ENCODE measurements around the gene SEZ6L.

DNA sequence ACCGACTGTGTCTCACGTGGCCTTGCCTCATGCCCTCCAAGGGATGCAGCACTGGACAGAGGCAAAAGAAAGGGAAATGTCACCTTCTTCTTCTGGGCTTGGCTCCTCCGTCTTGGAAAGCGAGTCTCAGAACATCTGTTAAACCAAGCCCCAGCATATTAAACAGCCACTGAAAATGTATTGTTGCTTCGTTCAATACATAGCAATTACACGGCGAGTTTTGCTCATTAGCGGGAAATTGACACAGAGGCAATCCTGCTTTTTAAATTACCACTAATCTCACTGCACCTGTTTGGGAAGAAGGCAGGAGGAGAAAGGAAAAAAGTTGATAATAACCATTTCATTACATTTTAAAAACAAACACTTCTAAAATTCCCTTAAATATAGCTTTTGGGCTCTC is 72.1 kb downstream of the SEZ6L start:
- TF ChIP-seq, protein P1, sequence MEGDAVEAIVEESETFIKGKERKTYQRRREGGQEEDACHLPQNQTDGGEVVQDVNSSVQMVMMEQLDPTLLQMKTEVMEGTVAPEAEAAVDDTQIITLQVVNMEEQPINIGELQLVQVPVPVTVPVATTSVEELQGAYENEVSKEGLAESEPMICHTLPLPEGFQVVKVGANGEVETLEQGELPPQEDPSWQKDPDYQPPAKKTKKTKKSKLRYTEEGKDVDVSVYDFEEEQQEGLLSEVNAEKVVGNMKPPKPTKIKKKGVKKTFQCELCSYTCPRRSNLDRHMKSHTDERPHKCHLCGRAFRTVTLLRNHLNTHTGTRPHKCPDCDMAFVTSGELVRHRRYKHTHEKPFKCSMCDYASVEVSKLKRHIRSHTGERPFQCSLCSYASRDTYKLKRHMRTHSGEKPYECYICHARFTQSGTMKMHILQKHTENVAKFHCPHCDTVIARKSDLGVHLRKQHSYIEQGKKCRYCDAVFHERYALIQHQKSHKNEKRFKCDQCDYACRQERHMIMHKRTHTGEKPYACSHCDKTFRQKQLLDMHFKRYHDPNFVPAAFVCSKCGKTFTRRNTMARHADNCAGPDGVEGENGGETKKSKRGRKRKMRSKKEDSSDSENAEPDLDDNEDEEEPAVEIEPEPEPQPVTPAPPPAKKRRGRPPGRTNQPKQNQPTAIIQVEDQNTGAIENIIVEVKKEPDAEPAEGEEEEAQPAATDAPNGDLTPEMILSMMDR (IDR thresholded peaks at IDR 0.05; ENCODE audit: low read depth, low read length, poor library complexity, severe bottlenecking), result no peak
- no peak for TF ChIP-seq EZH2phosphoT487 (IDR thresholded peaks at IDR 0.05; ENCODE audit: borderline replicate concordance, low read length)
